DOHH2 (cell line): ENCODE measurements around the gene DCAF8.

ENCODE experiments used
- H3F3A ChIP-seq: fragments of 200-600 bp; sonication (generic), shearing (Covaris generic); 2 replicates; pipeline ENCODE4 v1.6.0; 2016; ENCODE audit warnings: antibody characterized with exemption, mild to moderate bottlenecking; ENCODE audit not compliant: control insufficient read depth, insufficient read depth
- H3K27ac ChIP-seq: fragments of 200-600 bp; sonication (generic); 2 replicates; pipeline ENCODE4 v1.5.1; 2014; ENCODE audit warnings: low read depth, mild to moderate bottlenecking, low read length, moderate library complexity
- H3K27me3 ChIP-seq: fragments of 200-600 bp; sonication (generic); 2 replicates; pipeline ENCODE4 v1.6.1; 2014; ENCODE audit warnings: mild to moderate bottlenecking, low read length, mixed read lengths; ENCODE audit not compliant: control insufficient read depth
- H3K36me3 ChIP-seq: fragments of 200-600 bp; sonication (generic); 2 replicates; pipeline ENCODE4 v1.6.1; 2014; ENCODE audit warnings: mild to moderate bottlenecking, low read length, moderate library complexity, mixed read lengths; ENCODE audit not compliant: control insufficient read depth
- H3K4me1 ChIP-seq: fragments of 200-600 bp; sonication (generic); 2 replicates; pipeline ENCODE4 v1.6.1; 2014; ENCODE audit warnings: mild to moderate bottlenecking, low read length, mixed read lengths; ENCODE audit not compliant: control insufficient read depth
- H3K4me2 ChIP-seq: fragments of 200-600 bp; sonication (generic); 2 replicates; pipeline ENCODE4 v1.6.0; 2014; ENCODE audit warnings: mild to moderate bottlenecking, low read length, moderate library complexity
- H3K4me3 ChIP-seq: fragments of 200-600 bp; sonication (generic); 2 replicates; pipeline ENCODE4 v1.5.1; 2014; ENCODE audit warnings: mild to moderate bottlenecking, low read length, mixed read lengths
- H3K79me2 ChIP-seq: fragments of 200-600 bp; sonication (generic); 2 replicates; pipeline ENCODE4 v1.6.1; 2014; ENCODE audit warnings: mild to moderate bottlenecking, low read length, mixed read lengths; ENCODE audit not compliant: control insufficient read depth
- H3K9me2 ChIP-seq: fragments of 200-600 bp; sonication (generic); replicated peaks from 2 replicates; pipeline ENCODE4 v1.6.1; 2014; ENCODE audit warnings: mild to moderate bottlenecking, low read length, mixed read lengths; ENCODE audit not compliant: control insufficient read depth
- H3K9me3 ChIP-seq: fragments of 200-600 bp; sonication (generic); 2 replicates; pipeline ENCODE4 v1.6.1; 2014; ENCODE audit warnings: antibody characterized with exemption, low read length, mixed read lengths; ENCODE audit not compliant: control insufficient read depth, insufficient read depth
- H4K20me1 ChIP-seq: fragments of 200-600 bp; sonication (generic); 2 replicates; pipeline ENCODE4 v1.6.0; 2014; ENCODE audit warnings: low read depth, mild to moderate bottlenecking, antibody characterized with exemption, low read length, moderate library complexity; ENCODE audit not compliant: control insufficient read depth, insufficient read depth
- EZH2phosphoT487 ChIP-seq: fragments of 200-600 bp; sonication (generic); IDR thresholded peaks from 2 replicates; pipeline ENCODE4 v1.6.1; 2017; ENCODE audit warnings: borderline replicate concordance, mild to moderate bottlenecking, antibody characterized with exemption, low read length, moderate library complexity, mixed read lengths
- TF ChIP-seq, protein P1 (sequence below): fragments of 200-600 bp; sonication (generic); IDR thresholded peaks from one replicate; pipeline ENCODE4 v1.5.1; 2014; ENCODE audit warnings: antibody characterized with exemption, mild to moderate bottlenecking, low read depth, low read length; ENCODE audit not compliant: poor library complexity, severe bottlenecking

Gene DCAF8

DNA sequence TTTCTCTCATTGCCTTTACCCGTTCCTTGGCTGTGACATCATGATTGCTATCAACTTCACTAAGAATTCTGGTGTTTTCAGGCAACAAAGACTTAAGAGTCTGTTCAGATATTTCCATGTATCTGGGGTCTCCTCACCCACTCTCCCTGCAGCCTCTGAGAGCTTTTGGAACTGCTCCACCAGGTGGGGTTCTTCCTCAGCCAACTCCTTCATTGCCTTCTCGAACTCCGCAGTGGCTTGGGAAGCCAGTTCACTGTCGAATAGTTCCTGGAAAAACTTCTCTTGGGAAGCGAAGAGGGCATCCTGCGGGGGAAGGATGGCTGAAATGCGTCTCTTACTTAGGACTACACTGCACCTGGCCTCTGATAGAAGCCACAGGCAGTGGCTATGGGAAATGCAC lies 20.5 kb upstream of the DCAF8 start:
- Histone ChIP-seq H3K4me3 (no peak overlapping the region), H3K27ac (no peak overlapping the region), H3K79me2 (peaks cover 22% of the 10 kb centered on the region), H3K9me3 (no peaks in the 10 kb centered on the region), H3K4me2 (no peak overlapping the region), H3F3A (peaks cover 8% of the 10 kb centered on the region), H3K9me2 (no peaks in the 10 kb centered on the region), H4K20me1 (no peaks in the 10 kb centered on the region), H3K4me1 (peaks cover 16% of the 10 kb centered on the region), H3K27me3 (no peaks in the 10 kb centered on the region), H3K36me3 (peaks cover 51% of the 10 kb centered on the region)
- TF ChIP-seq EZH2phosphoT487: no peak
- TF ChIP-seq, protein P1, sequence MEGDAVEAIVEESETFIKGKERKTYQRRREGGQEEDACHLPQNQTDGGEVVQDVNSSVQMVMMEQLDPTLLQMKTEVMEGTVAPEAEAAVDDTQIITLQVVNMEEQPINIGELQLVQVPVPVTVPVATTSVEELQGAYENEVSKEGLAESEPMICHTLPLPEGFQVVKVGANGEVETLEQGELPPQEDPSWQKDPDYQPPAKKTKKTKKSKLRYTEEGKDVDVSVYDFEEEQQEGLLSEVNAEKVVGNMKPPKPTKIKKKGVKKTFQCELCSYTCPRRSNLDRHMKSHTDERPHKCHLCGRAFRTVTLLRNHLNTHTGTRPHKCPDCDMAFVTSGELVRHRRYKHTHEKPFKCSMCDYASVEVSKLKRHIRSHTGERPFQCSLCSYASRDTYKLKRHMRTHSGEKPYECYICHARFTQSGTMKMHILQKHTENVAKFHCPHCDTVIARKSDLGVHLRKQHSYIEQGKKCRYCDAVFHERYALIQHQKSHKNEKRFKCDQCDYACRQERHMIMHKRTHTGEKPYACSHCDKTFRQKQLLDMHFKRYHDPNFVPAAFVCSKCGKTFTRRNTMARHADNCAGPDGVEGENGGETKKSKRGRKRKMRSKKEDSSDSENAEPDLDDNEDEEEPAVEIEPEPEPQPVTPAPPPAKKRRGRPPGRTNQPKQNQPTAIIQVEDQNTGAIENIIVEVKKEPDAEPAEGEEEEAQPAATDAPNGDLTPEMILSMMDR: no peak

GRCh38 chr1:160277987-160278386 lies 15.6 kb upstream of the DCAF8 start:
- Histone ChIP-seq H3K4me3 (no peak overlapping the region), H3K4me1 (no peaks in the 10 kb centered on the region), H3K9me3 (no peaks in the 10 kb centered on the region), H3F3A (no peaks in the 10 kb centered on the region), H3K9me2 (no peaks in the 10 kb centered on the region), H3K36me3 (peaks cover 58% of the 10 kb centered on the region), H4K20me1 (no peaks in the 10 kb centered on the region), H3K4me2 (no peak overlapping the region), H3K27me3 (no peaks in the 10 kb centered on the region), H3K79me2 (peaks cover 3% of the 10 kb centered on the region), H3K27ac (no peak overlapping the region)
- TF ChIP-seq, protein P1: no peak
- no peak for TF ChIP-seq EZH2phosphoT487

- no peaks in the 10 kb centered on the region for H3K4me1 ChIP-seq
- H3F3A ChIP-seq: no peaks in the 10 kb centered on the region
- H3K79me2 ChIP-seq: no peaks in the 10 kb centered on the region
- H3K9me2 ChIP-seq: no peaks in the 10 kb centered on the region
- H3K27ac ChIP-seq: no peak overlapping the region
- no peaks in the 10 kb centered on the region for H4K20me1 ChIP-seq
- peaks cover 51% of the 10 kb centered on the region for H3K36me3 ChIP-seq
- no peak overlapping the region for H3K4me2 ChIP-seq
- no peaks in the 10 kb centered on the region for H3K27me3 ChIP-seq
- H3K4me3 ChIP-seq: no peak overlapping the region
- H3K9me3 ChIP-seq: no peaks in the 10 kb centered on the region
- TF ChIP-seq, protein P1: no peak
- TF ChIP-seq EZH2phosphoT487: no peak
These were observed 15.0 kb upstream of the DCAF8 start for GRCh38 chr1:160277330-160277729.

DNA sequence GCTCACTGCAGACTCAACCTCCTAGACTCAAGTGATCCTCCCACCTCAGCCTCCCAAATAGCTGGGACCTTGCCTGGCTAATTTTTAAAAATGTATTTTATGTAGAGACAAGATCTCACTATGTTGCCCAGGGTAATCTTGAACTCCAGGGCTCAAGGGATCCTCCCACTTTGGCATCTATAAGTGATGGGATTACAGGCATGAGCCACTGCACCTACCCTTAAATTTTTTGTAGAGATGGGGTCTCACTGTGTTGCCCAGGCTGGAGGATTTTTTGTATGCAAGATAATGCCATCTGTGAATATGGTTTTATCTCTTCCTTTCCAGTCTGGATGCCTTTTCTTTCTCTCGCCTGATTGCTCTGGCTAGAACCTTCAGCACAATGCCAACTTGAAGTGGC lies 8.7 kb upstream of the DCAF8 start:
- H3K27ac ChIP-seq: no peak overlapping the region
- no peak overlapping the region for H3K4me3 ChIP-seq
- H3K27me3 ChIP-seq: peaks cover 6% of the 10 kb centered on the region
- H3K9me3 ChIP-seq: no peaks in the 10 kb centered on the region
- no peak overlapping the region for H3K4me2 ChIP-seq
- H3K9me2 ChIP-seq: no peaks in the 10 kb centered on the region
- TF ChIP-seq, protein P1: no peak
- no peak for TF ChIP-seq EZH2phosphoT487
- H3K4me1 ChIP-seq: no peaks in the 10 kb centered on the region
- no peaks in the 10 kb centered on the region for H3K36me3 ChIP-seq
- no peaks in the 10 kb centered on the region for H4K20me1 ChIP-seq
- no peaks in the 10 kb centered on the region for H3K79me2 ChIP-seq
- no peaks in the 10 kb centered on the region for H3F3A ChIP-seq
